K562 (cell line): ENCODE data around the gene GARIN1A. TPM values are rescaled to one million over a fixed set of nuclear protein-coding genes. Genes with fewer than 3 reads are reported as not detected.
"Not testable (repeated sequence)": the region's sequence is repeated elsewhere in the genome, so short reads cannot be mapped to it uniquely, and the experiment has no call there.

Experiments used
- ATAC-seq: fragments of 200-7000 bp; cut with Tn5 transposase; 3 replicates; pipeline ENCODE4 v1.9.1; 2020; ENCODE audit warnings: moderate library complexity
- BruUV-seq: library from RNA; stranded (reverse); fragments of 400-500 nt; replicated peaks from 2 replicates; lab custom pipeline; 2021; lab: Mats Ljungman, UMichigan
- CTCF ChIA-PET: fragments of 300-600 bp; formaldehyde crosslinking; extraction: SDS; loops from one replicate; lab custom pipeline; 2021; ENCODE audit warnings: low intra/inter-chr PET ratio; lab: Yijun Ruan, JAX
- POLR2A ChIA-PET: fragments of 300-600, 350-650 bp; sonication (Branson Sonifier 250); formaldehyde crosslinking; extraction: SDS; loops from one replicate; lab custom pipeline; 2021; ENCODE audit warnings: antibody characterized with exemption, inconsistent platforms; lab: Yijun Ruan, JAX
- DNase-seq, 4 experiments: peaks; one replicate each; pipeline versions ENCODE4 v3.0.0 to v3.0.0-alpha.2; 2011 to 2018; ENCODE audit warnings: low spot score in 3 of 4, mixed read lengths in 3 of 4; ENCODE audit errors: extremely low read depth in 1 of 4
- FAIRE-seq: peaks from 2 replicates; lab custom pipeline; 2011; peaks lifted over from hg19 to GRCh38; lab: Jason Lieb, UNC
- H2AFZ ChIP-seq: 2 replicates; pipeline ENCODE4 v1.6.0; 2011; ENCODE audit warnings: low read depth, low read length, control low read depth, inconsistent platforms
- H3K27ac ChIP-seq: fragments of 200-600 bp; 3 replicates; pipeline ENCODE4 v1.8.0; 2011; ENCODE audit warnings: low read depth, mild to moderate bottlenecking, control low read depth, inconsistent platforms, low read length, moderate library complexity, mixed read lengths; ENCODE audit errors: extremely low read depth
- H3K27me3 ChIP-seq, 2 experiments: fragments of 300-600 bp in 1 of 2; 2 replicates in 1 of 2; 3 replicates in 1 of 2; pipeline versions ENCODE4 v1.6.0 to v1.8.0; 2011; ENCODE audit warnings: inconsistent platforms in 2 of 2, low read length in 2 of 2, mild to moderate bottlenecking in 1 of 2, mixed read lengths in 1 of 2, moderate library complexity in 1 of 2; ENCODE audit not compliant: control insufficient read depth in 2 of 2, insufficient read depth in 2 of 2
- H3K36me3 ChIP-seq: fragments of 300-600 bp; 3 replicates; pipeline ENCODE4 v1.8.0; 2011; ENCODE audit warnings: mild to moderate bottlenecking, low read length, inconsistent platforms; ENCODE audit not compliant: control insufficient read depth, insufficient read depth
- H3K4me1 ChIP-seq, 2 experiments: fragments of 200-600 bp in 1 of 2; replicated peaks in 1 of 2; 2 replicates in 1 of 2; 3 replicates in 1 of 2; pipeline versions ENCODE4 v1.5.1 to v1.8.0; 2011; ENCODE audit warnings: inconsistent platforms in 2 of 2, low read length in 2 of 2, mild to moderate bottlenecking in 1 of 2, mixed read lengths in 1 of 2, moderate library complexity in 1 of 2; ENCODE audit not compliant: control insufficient read depth in 2 of 2, insufficient read depth in 2 of 2
- H3K4me2 ChIP-seq: 2 replicates; pipeline ENCODE4 v1.6.1; 2011; ENCODE audit warnings: low read length, control low read depth, inconsistent platforms, mixed read lengths; ENCODE audit not compliant: insufficient read depth
- H3K4me3 ChIP-seq: fragments of 200-600 bp; sonication (generic), shearing (Covaris generic); 2 replicates; pipeline ENCODE4 v1.5.1; 2016; ENCODE audit warnings: control low read depth, inconsistent platforms
- H3K79me2 ChIP-seq: fragments of 200-600 bp; 3 replicates; pipeline ENCODE4 v1.8.0; 2011; ENCODE audit warnings: low read length, inconsistent platforms; ENCODE audit not compliant: control insufficient read depth, insufficient read depth
- H3K9ac ChIP-seq, 2 experiments: 2 replicates each; pipeline versions ENCODE4 v1.6.0 to v1.6.1; 2011; ENCODE audit warnings: low read depth in 2 of 2, low read length in 2 of 2, control low read depth in 1 of 2, inconsistent platforms in 1 of 2, mild to moderate bottlenecking in 1 of 2, mixed read lengths in 1 of 2; ENCODE audit not compliant: insufficient read depth in 1 of 2
- H3K9me1 ChIP-seq: one replicate; pipeline ENCODE4 v1.6.0; 2011; ENCODE audit warnings: inconsistent platforms, mild to moderate bottlenecking, low read length, moderate library complexity; ENCODE audit not compliant: control insufficient read depth, insufficient read depth
- H3K9me3 ChIP-seq: replicated peaks from 2 replicates; pipeline ENCODE4 v1.5.1; 2011; ENCODE audit warnings: low read depth, low read length, inconsistent platforms; ENCODE audit not compliant: control insufficient read depth, insufficient read depth
- H4K20me1 ChIP-seq: replicated peaks from 2 replicates; pipeline ENCODE4 v1.6.1; 2011; ENCODE audit warnings: low read length, inconsistent platforms, mixed read lengths; ENCODE audit not compliant: control insufficient read depth, insufficient read depth
- WGBS: fragments of 100-300 bp; shearing (Covaris generic); methylation state at CpG from one replicate; pipeline ENCODE4 v1.1.6; 2016; ENCODE audit warnings: low coverage, mixed read lengths; ENCODE audit not compliant: insufficient coverage; ENCODE audit errors: missing lambda C conversion rate; 5-methylcytosine and 5-hydroxymethylcytosine counted together
- in situ Hi-C: fragments of 300-500 bp; cut with MboI; formaldehyde crosslinking; loops from 4 replicates; pipeline ENCODE4 v1.15.0; 2018; ENCODE audit warnings: inconsistent platforms, mixed read lengths
- intact Hi-C: fragments of 100-400 bp; cut with micrococcal nuclease; formaldehyde crosslinking; loops from 2 replicates; pipeline ENCODE4 v1.14.2; 2022
- polyA plus RNA-seq, 8 experiments: library from polyadenylated mRNA; depleted of rRNA in 4 of 8; stranded (reverse) in 5 of 8; unstranded in 3 of 8; fragments of >200 nt; fragmentation: Nextera tagmentation in 2 of 8; fragmentation: Illumina TruSeq in 1 of 8; extraction: Ambion mirVana in 2 of 8; extraction: Trizol in 1 of 8; gene quantifications; 2 replicates each; pipeline versions ENCODE4 v1.2.1 to v1.2.3, GENCODE V29; 2011 to 2014; ENCODE audit warnings: inconsistent platforms in 1 of 8, missing spikeins in 1 of 8
- total RNA-seq, 7 experiments: library from RNA; depleted of rRNA in 6 of 7; stranded (reverse); fragments of >200 nt in 6 of 7; fragmentation: Illumina TruSeq in 2 of 7; extraction: Trizol in 2 of 7; gene quantifications; 2 replicates each; pipeline versions ENCODE4 v1.2.1 to v1.2.3, GENCODE V29; 2011 to 2021; ENCODE audit warnings: low replicate concordance in 1 of 7
- TF ChIP-seq, protein P1 (sequence below), 3 experiments: IDR thresholded peaks in 2 of 3; conservative IDR thresholded peaks in 1 of 3; 2 replicates each; pipeline ENCODE4 v1.5.1; 2011 to 2012; ENCODE audit warnings: low read length in 3 of 3, mild to moderate bottlenecking in 3 of 3, control low read depth in 2 of 3, improper control_type of control experiment in 1 of 3, inconsistent platforms in 1 of 3, low read depth in 1 of 3, mixed read lengths in 1 of 3, moderate library complexity in 1 of 3; ENCODE audit not compliant: insufficient read depth in 2 of 3
- TF ChIP-seq, protein P2 (sequence below): sonication (generic); formaldehyde crosslinking; IDR thresholded peaks from 2 replicates; pipeline ENCODE4 v1.8.1; 2023; ENCODE audit warnings: mild to moderate bottlenecking, missing genetic modification reagents

GARIN1A gene
- total and polyA plus RNA-seq, 9 of the 15 experiments (the other 6 are each of a cell fraction or from before 2014, with no cell fraction given): 0.01 to 0.41 (median 0.04) TPM; not detected in 3

DNA sequence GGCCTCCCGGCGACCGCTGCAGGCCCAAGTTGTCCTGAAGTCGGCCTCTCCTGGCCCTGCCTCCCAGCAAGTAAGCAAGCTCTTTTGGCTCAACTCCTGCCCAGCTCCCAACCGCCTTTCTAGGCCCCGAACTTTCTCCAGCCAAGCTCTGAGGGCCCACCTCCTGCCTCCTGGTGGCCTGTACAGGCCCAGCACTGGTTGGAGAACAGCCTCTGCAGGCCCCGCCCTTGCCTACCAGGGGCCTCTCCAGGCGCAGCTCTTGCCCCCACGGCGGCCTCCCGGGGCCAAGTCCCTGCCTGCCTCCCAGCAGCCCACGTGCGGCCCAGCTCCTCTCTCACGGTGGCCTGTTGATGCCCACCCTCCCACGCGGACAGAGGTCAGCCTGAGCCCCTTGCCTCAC, 18.9 kb upstream of the GARIN1A start:
- H3K9me1 ChIP-seq, BruUV-seq, H3K4me3 ChIP-seq, intact Hi-C loops, H2AFZ ChIP-seq, H3K9me3 ChIP-seq, H3K9ac ChIP-seq, H4K20me1 ChIP-seq, H3K4me1 ChIP-seq, ATAC-seq, H3K4me2 ChIP-seq, H3K79me2 ChIP-seq, in situ Hi-C loops, H3K36me3 ChIP-seq, FAIRE-seq, H3K27me3 ChIP-seq, H3K27ac ChIP-seq: not testable (repeated sequence)
- TF ChIP-seq, protein P1, sequence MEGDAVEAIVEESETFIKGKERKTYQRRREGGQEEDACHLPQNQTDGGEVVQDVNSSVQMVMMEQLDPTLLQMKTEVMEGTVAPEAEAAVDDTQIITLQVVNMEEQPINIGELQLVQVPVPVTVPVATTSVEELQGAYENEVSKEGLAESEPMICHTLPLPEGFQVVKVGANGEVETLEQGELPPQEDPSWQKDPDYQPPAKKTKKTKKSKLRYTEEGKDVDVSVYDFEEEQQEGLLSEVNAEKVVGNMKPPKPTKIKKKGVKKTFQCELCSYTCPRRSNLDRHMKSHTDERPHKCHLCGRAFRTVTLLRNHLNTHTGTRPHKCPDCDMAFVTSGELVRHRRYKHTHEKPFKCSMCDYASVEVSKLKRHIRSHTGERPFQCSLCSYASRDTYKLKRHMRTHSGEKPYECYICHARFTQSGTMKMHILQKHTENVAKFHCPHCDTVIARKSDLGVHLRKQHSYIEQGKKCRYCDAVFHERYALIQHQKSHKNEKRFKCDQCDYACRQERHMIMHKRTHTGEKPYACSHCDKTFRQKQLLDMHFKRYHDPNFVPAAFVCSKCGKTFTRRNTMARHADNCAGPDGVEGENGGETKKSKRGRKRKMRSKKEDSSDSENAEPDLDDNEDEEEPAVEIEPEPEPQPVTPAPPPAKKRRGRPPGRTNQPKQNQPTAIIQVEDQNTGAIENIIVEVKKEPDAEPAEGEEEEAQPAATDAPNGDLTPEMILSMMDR (IDR thresholded peaks at IDR 0.05 in 2 of 3, conservative IDR thresholded peaks at IDR 0.05 in 1 of 3; ENCODE audit: insufficient read depth in 2 of 3, low read depth in 1 of 3, low read length in 3 of 3): 0 out of 6 replicates have a peak, but pooled peaks of 1 of the 3 experiments have one; percentile 7
- TF ChIP-seq, protein P2, sequence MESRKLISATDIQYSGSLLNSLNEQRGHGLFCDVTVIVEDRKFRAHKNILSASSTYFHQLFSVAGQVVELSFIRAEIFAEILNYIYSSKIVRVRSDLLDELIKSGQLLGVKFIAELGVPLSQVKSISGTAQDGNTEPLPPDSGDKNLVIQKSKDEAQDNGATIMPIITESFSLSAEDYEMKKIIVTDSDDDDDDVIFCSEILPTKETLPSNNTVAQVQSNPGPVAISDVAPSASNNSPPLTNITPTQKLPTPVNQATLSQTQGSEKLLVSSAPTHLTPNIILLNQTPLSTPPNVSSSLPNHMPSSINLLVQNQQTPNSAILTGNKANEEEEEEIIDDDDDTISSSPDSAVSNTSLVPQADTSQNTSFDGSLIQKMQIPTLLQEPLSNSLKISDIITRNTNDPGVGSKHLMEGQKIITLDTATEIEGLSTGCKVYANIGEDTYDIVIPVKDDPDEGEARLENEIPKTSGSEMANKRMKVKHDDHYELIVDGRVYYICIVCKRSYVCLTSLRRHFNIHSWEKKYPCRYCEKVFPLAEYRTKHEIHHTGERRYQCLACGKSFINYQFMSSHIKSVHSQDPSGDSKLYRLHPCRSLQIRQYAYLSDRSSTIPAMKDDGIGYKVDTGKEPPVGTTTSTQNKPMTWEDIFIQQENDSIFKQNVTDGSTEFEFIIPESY (CRISPR knock-in tag): peak; percentile 53; the same call in 1 of the 2 replicates
- DNase-seq: peak in 1 of 4 experiments; percentile 4
- ChIA-PET CTCF (interaction anchor here (1.2 kb wide), 1 partner anchor 227 kb away, joined by 3 read pairs; no protein-coding TSS in a partner anchor), POLR2A (interaction anchor here (0.6 kb wide), 1 partner anchor 19 kb away, joined by 3 read pairs; no protein-coding TSS in a partner anchor)
- 93% methylated on average over 14 of the region's 16 CpGs for WGBS
